IPS-NIHi11 (cell line): ENCODE measurements around the gene DNAJB5.
"Not testable (repeated sequence)": the region's sequence is repeated elsewhere in the genome, so short reads cannot be mapped to it uniquely, and the experiment has no call there.

Experiments used
- DNase-seq: peaks from one replicate; pipeline ENCODE4 v3.0.0; 2012; ENCODE audit warnings: mixed read lengths, low spot score

The DNAJB5 gene

GRCh38 chr9:35000535-35001284, 11.2 kb downstream of the DNAJB5 start:
- DNase-seq: peak; percentile 7

GRCh38 chr9:35001285-35001677, 11.7 kb downstream of the DNAJB5 start:
- peak; percentile 0 for DNase-seq

- DNase-seq: no peak
Measured at GRCh38 chr9:35001803-35002502, 12.4 kb downstream of the DNAJB5 start.

GRCh38 chr9:35002623-35003022, 13.1 kb downstream of the DNAJB5 start:
- no peak for DNase-seq

GRCh38 chr9:35004299-35004698, 14.8 kb downstream of the DNAJB5 start:
- not testable (repeated sequence) for DNase-seq

GRCh38 chr9:35010351-35010958, 20.9 kb downstream of the DNAJB5 start:
- no peak for DNase-seq

- no peak for DNase-seq
Measured at GRCh38 chr9:35014517-35014916, 25.0 kb downstream of the DNAJB5 start.

GRCh38 chr9:35023443-35023842, 33.9 kb downstream of the DNAJB5 start:
- not testable (repeated sequence) for DNase-seq

- no peak for DNase-seq
Measured at GRCh38 chr9:35026671-35027070, 37.1 kb downstream of the DNAJB5 start.

- DNase-seq: no peak
Measured at GRCh38 chr9:35027374-35027773, 37.8 kb downstream of the DNAJB5 start.

- DNase-seq: no peak
Measured at GRCh38 chr9:35027860-35028259, 38.3 kb downstream of the DNAJB5 start.

GRCh38 chr9:35028341-35028740, 38.8 kb downstream of the DNAJB5 start:
- no peak for DNase-seq

GRCh38 chr9:35029241-35029640, 39.7 kb downstream of the DNAJB5 start:
- no peak for DNase-seq

- DNase-seq: no peak
Measured at GRCh38 chr9:35029852-35030251, 40.3 kb downstream of the DNAJB5 start.

GRCh38 chr9:35033101-35033500, 43.6 kb downstream of the DNAJB5 start:
- DNase-seq: no peak

GRCh38 chr9:35035851-35036701, 46.5 kb downstream of the DNAJB5 start:
- DNase-seq: no peak

GRCh38 chr9:35042081-35042604, 52.6 kb downstream of the DNAJB5 start:
- no peak for DNase-seq

GRCh38 chr9:35042891-35043545, 53.5 kb downstream of the DNAJB5 start:
- no peak for DNase-seq

GRCh38 chr9:35044071-35044470, 54.5 kb downstream of the DNAJB5 start:
- DNase-seq: peak; percentile 37
